Neural cell (in vitro differentiated cells): ENCODE results near the gene CNNM3. TPM values are rescaled to one million over a fixed set of nuclear protein-coding genes. Genes with fewer than 3 reads are reported as not detected.

Experiments
- H2AFZ ChIP-seq: fragments of 200-600, 300-800 bp; sonication (generic), shearing (Covaris generic); 2 replicates; pipeline ENCODE4 v1.6.0; 2014; ENCODE audit warnings: low read depth, mild to moderate bottlenecking, antibody characterized with exemption, low read length, moderate library complexity
- H3F3A ChIP-seq: fragments of 200-600 bp; shearing (Covaris generic); 2 replicates; pipeline ENCODE4 v1.6.1; 2016; ENCODE audit warnings: mild to moderate bottlenecking, moderate library complexity, mixed read lengths, antibody characterized with exemption, low read length; ENCODE audit not compliant: insufficient read depth, poor library complexity, severe bottlenecking
- H3K27ac ChIP-seq: fragments of 200-600, 300-800 bp; sonication (generic), shearing (Covaris generic); 2 replicates; pipeline ENCODE4 v1.5.1; 2014; ENCODE audit warnings: mild to moderate bottlenecking, low read length, moderate library complexity
- H3K27me3 ChIP-seq: fragments of 300-800, 200-600 bp; sonication (generic), shearing (Covaris generic); 2 replicates; pipeline ENCODE4 v1.6.0; 2014; ENCODE audit warnings: mild to moderate bottlenecking, low read depth, low read length, moderate library complexity; ENCODE audit not compliant: insufficient read depth
- H3K36me3 ChIP-seq: fragments of 300-800, 200-600 bp; sonication (generic), shearing (Covaris generic); 2 replicates; pipeline ENCODE4 v1.5.1; 2014; ENCODE audit warnings: mild to moderate bottlenecking, antibody characterized with exemption, low read length, moderate library complexity; ENCODE audit not compliant: insufficient read depth
- H3K4me2 ChIP-seq: fragments of 300-800, 200-600 bp; sonication (generic), shearing (Covaris generic); 2 replicates; pipeline ENCODE4 v1.6.0; 2014; ENCODE audit warnings: mild to moderate bottlenecking, low read length
- H3K4me3 ChIP-seq: fragments of 300-800, 200-600 bp; sonication (generic), shearing (Covaris generic); 2 replicates; pipeline ENCODE4 v1.5.1; 2014; ENCODE audit warnings: mild to moderate bottlenecking, low read length, moderate library complexity
- H3K79me2 ChIP-seq: fragments of 200-600 bp; shearing (Covaris generic); replicated peaks from 2 replicates; pipeline ENCODE4 v1.6.0; 2014; ENCODE audit warnings: mild to moderate bottlenecking, low read length, moderate library complexity; ENCODE audit not compliant: insufficient read depth
- H3K9ac ChIP-seq: fragments of 300-800, 200-600 bp; sonication (generic), shearing (Covaris generic); 2 replicates; pipeline ENCODE4 v1.6.1; 2016; ENCODE audit warnings: mild to moderate bottlenecking, low read length, mixed read lengths
- H3K9me2 ChIP-seq: fragments of 200-600 bp; shearing (Covaris generic); 2 replicates; pipeline ENCODE4 v1.6.1; 2016; ENCODE audit warnings: mild to moderate bottlenecking, low read length, mixed read lengths; ENCODE audit not compliant: insufficient read depth
- H3K9me3 ChIP-seq: fragments of 200-600, 300-800 bp; sonication (generic), shearing (Covaris generic); 2 replicates; pipeline ENCODE4 v1.6.1; 2016; ENCODE audit warnings: mild to moderate bottlenecking, mixed run types, low read length, moderate library complexity, mixed read lengths
- H4K20me1 ChIP-seq: fragments of 200-600 bp; shearing (Covaris generic); 2 replicates; pipeline ENCODE4 v1.6.1; 2016; ENCODE audit warnings: mild to moderate bottlenecking, mixed run types; ENCODE audit not compliant: insufficient read depth
- EP300 ChIP-seq: fragments of 450-650 bp; conservative IDR thresholded peaks from 2 replicates; pipeline ENCODE4 v1.6.1; 2014; ENCODE audit warnings: antibody characterized with exemption, mild to moderate bottlenecking, moderate library complexity; ENCODE audit not compliant: poor library complexity, severe bottlenecking
- EZH2 ChIP-seq: fragments of 200-600, 300-800 bp; shearing (Covaris generic), sonication (generic); IDR thresholded peaks from 2 replicates; pipeline ENCODE4 v1.6.1; 2014; ENCODE audit warnings: antibody characterized with exemption, low read length, borderline replicate concordance, mild to moderate bottlenecking; ENCODE audit not compliant: insufficient read depth, poor library complexity, severe bottlenecking
- MXI1 ChIP-seq: fragments of 450-650 bp; conservative IDR thresholded peaks from 2 replicates; pipeline ENCODE4 v1.6.1; 2014; ENCODE audit warnings: antibody characterized with exemption, mild to moderate bottlenecking; ENCODE audit not compliant: poor library complexity, severe bottlenecking
- POLR2AphosphoS5 ChIP-seq: IDR thresholded peaks from 2 replicates; pipeline ENCODE4 v1.6.1; 2012
- RAD21 ChIP-seq: fragments of 450-650 bp; conservative IDR thresholded peaks from 2 replicates; pipeline ENCODE4 v1.6.1; 2014; ENCODE audit warnings: antibody characterized with exemption, mild to moderate bottlenecking, moderate library complexity
- SMC3 ChIP-seq: fragments of 450-650 bp; conservative IDR thresholded peaks from 2 replicates; pipeline ENCODE4 v1.6.1; 2014; ENCODE audit warnings: antibody characterized with exemption, mild to moderate bottlenecking, moderate library complexity; ENCODE audit not compliant: poor library complexity
- TAF1 ChIP-seq: IDR thresholded peaks from 2 replicates; pipeline ENCODE4 v1.6.1; 2012; ENCODE audit warnings: low read depth
- polyA plus RNA-seq: library from polyadenylated mRNA; depleted of rRNA; stranded (reverse); fragments of >200 nt; gene quantifications from 2 replicates; pipeline ENCODE4 v1.2.3, GENCODE V29; 2014
- TF ChIP-seq, protein P1 (sequence below): fragments of 450-650 bp; IDR thresholded peaks from 2 replicates; pipeline ENCODE4 v1.5.1; 2014; ENCODE audit warnings: antibody characterized with exemption, mild to moderate bottlenecking, moderate library complexity; ENCODE audit not compliant: poor library complexity, severe bottlenecking
- TF ChIP-seq, protein P2 (sequence below): IDR thresholded peaks from 2 replicates; pipeline ENCODE4 v1.6.1; 2012; ENCODE audit warnings: borderline replicate concordance

The CNNM3 gene
- polyA plus RNA-seq, 1 donor from 2014 or later: 9.6 TPM

GRCh38 chr2:96880891-96881273, 64.8 kb downstream of the CNNM3 start:
- no peak overlapping the region for H3K27ac ChIP-seq
- H3F3A ChIP-seq: no peaks in the 10 kb centered on the region
- no peak overlapping the region for H3K4me2 ChIP-seq
- H3K36me3 ChIP-seq: no peaks in the 10 kb centered on the region
- H3K9ac ChIP-seq: no peak overlapping the region
- H4K20me1 ChIP-seq: no peaks in the 10 kb centered on the region
- no peaks in the 10 kb centered on the region for H3K9me3 ChIP-seq
- no peak overlapping the region for H3K4me3 ChIP-seq
- TF ChIP-seq MXI1 (no peak), RAD21 (no peak), TAF1 (no peak), SMC3 (no peak), EZH2 (no peak), POLR2AphosphoS5 (no peak), EP300 (no peak)
- TF ChIP-seq, protein P1, sequence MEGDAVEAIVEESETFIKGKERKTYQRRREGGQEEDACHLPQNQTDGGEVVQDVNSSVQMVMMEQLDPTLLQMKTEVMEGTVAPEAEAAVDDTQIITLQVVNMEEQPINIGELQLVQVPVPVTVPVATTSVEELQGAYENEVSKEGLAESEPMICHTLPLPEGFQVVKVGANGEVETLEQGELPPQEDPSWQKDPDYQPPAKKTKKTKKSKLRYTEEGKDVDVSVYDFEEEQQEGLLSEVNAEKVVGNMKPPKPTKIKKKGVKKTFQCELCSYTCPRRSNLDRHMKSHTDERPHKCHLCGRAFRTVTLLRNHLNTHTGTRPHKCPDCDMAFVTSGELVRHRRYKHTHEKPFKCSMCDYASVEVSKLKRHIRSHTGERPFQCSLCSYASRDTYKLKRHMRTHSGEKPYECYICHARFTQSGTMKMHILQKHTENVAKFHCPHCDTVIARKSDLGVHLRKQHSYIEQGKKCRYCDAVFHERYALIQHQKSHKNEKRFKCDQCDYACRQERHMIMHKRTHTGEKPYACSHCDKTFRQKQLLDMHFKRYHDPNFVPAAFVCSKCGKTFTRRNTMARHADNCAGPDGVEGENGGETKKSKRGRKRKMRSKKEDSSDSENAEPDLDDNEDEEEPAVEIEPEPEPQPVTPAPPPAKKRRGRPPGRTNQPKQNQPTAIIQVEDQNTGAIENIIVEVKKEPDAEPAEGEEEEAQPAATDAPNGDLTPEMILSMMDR: no peak
- TF ChIP-seq, protein P2, sequence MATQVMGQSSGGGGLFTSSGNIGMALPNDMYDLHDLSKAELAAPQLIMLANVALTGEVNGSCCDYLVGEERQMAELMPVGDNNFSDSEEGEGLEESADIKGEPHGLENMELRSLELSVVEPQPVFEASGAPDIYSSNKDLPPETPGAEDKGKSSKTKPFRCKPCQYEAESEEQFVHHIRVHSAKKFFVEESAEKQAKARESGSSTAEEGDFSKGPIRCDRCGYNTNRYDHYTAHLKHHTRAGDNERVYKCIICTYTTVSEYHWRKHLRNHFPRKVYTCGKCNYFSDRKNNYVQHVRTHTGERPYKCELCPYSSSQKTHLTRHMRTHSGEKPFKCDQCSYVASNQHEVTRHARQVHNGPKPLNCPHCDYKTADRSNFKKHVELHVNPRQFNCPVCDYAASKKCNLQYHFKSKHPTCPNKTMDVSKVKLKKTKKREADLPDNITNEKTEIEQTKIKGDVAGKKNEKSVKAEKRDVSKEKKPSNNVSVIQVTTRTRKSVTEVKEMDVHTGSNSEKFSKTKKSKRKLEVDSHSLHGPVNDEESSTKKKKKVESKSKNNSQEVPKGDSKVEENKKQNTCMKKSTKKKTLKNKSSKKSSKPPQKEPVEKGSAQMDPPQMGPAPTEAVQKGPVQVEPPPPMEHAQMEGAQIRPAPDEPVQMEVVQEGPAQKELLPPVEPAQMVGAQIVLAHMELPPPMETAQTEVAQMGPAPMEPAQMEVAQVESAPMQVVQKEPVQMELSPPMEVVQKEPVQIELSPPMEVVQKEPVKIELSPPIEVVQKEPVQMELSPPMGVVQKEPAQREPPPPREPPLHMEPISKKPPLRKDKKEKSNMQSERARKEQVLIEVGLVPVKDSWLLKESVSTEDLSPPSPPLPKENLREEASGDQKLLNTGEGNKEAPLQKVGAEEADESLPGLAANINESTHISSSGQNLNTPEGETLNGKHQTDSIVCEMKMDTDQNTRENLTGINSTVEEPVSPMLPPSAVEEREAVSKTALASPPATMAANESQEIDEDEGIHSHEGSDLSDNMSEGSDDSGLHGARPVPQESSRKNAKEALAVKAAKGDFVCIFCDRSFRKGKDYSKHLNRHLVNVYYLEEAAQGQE: no peak
- H3K27me3 ChIP-seq: no peaks in the 10 kb centered on the region
- H2AFZ ChIP-seq: no peak overlapping the region
- no peaks in the 10 kb centered on the region for H3K9me2 ChIP-seq
- no peaks in the 10 kb centered on the region for H3K79me2 ChIP-seq

DNA sequence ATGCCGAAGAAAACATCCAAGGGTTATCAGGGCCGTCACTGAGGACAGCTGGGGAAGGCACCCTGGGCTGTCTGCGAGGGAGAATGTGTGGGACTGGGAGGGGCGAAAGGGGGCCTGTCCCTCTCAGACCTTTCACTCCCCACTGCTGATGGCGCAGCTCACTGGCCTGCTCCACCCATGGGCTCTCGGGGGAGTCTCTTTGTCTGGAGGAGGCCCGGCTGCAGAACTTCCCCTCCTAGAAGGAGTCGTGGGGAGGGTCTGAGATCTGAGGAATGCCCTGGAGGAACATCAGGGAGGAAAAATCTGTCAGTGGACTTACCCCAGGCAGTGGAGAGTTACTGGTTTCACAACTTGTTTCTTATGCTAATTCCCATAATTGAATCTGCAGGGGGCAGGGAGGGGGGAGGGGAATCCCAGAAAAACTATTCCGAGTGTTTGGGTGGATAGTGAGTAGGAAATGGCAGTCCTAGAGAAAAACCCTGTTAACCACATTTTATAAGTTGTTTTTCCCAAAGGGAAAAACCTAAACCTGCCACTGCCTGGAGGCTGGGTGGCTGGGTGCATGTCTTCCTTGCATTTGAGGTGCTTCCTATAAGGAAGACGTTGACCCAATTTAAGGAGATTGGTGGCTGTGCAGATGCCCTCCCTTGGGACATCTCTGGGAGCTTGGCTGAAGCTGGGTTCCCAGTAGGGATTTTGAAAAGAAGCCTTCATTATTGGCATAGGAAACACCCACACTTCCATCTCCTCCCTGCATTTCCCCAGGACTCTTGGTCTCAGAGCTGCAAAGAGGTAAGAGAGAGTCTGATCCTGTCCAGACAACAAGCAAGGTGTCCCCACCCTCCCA, 65.5 kb downstream of the CNNM3 start:
- Histone ChIP-seq H3K36me3 (no peaks in the 10 kb centered on the region), H3K79me2 (no peaks in the 10 kb centered on the region), H2AFZ (no peak overlapping the region), H4K20me1 (no peaks in the 10 kb centered on the region), H3K9me2 (no peaks in the 10 kb centered on the region), H3K9ac (no peak overlapping the region), H3K27me3 (no peaks in the 10 kb centered on the region), H3F3A (no peaks in the 10 kb centered on the region), H3K27ac (no peak overlapping the region), H3K9me3 (no peaks in the 10 kb centered on the region), H3K4me3 (no peak overlapping the region), H3K4me2 (no peak overlapping the region)
- no peak for TF ChIP-seq POLR2AphosphoS5
- TF ChIP-seq, protein P1: no peak
- TF ChIP-seq EP300: no peak
- TF ChIP-seq, protein P2: no peak
- no peak for TF ChIP-seq MXI1
- TF ChIP-seq EZH2: no peak
- TF ChIP-seq RAD21: no peak
- TF ChIP-seq SMC3: no peak
- no peak for TF ChIP-seq TAF1
